Mesenchymal stem cell (in vitro differentiated cells and primary cell): ENCODE data around the gene TLE7.

Experiments used
- DNase-seq: peaks from one replicate; pipeline ENCODE4 v3.0.0-alpha.2; 2013
- H2AFZ ChIP-seq: one replicate; pipeline ENCODE4 v1.6.1; 2013; ENCODE audit warnings: low read depth, mild to moderate bottlenecking, control low read depth, inconsistent platforms, low read length, moderate library complexity
- H2AK5ac ChIP-seq: 2 replicates; pipeline ENCODE4 v1.6.1; 2013; ENCODE audit warnings: low read length, moderate library complexity, mild to moderate bottlenecking, inconsistent platforms; ENCODE audit not compliant: severe bottlenecking
- H2BK120ac ChIP-seq: one replicate; pipeline ENCODE4 v1.6.1; 2013; ENCODE audit warnings: low read depth, mild to moderate bottlenecking, inconsistent platforms, low read length, moderate library complexity
- H2BK12ac ChIP-seq, 2 experiments: one replicate each; pipeline ENCODE4 v1.6.1; 2013; ENCODE audit warnings: inconsistent platforms in 2 of 2, low read length in 2 of 2, mild to moderate bottlenecking in 2 of 2, moderate library complexity in 2 of 2, control low read depth in 1 of 2
- H2BK15ac ChIP-seq: one replicate; pipeline ENCODE4 v1.6.1; 2013; ENCODE audit warnings: mild to moderate bottlenecking, low read depth, inconsistent platforms; ENCODE audit not compliant: poor library complexity, severe bottlenecking
- H2BK5ac ChIP-seq: 2 replicates; pipeline ENCODE4 v1.6.1; 2013; ENCODE audit warnings: low read depth, mild to moderate bottlenecking, low read length, control low read depth, inconsistent platforms; ENCODE audit not compliant: poor library complexity, severe bottlenecking
- H3K14ac ChIP-seq, 2 experiments: one replicate each; pipeline ENCODE4 v1.6.1; 2013; ENCODE audit warnings: inconsistent platforms in 2 of 2, low read length in 2 of 2, control low read depth in 1 of 2, mild to moderate bottlenecking in 1 of 2, moderate library complexity in 1 of 2
- H3K18ac ChIP-seq, 2 experiments: one replicate each; pipeline ENCODE4 v1.6.1; 2013; ENCODE audit warnings: inconsistent platforms in 2 of 2, low read length in 2 of 2, control low read depth in 1 of 2, low read depth in 1 of 2, mild to moderate bottlenecking in 1 of 2
- H3K23ac ChIP-seq, 2 experiments: one replicate each; pipeline ENCODE4 v1.6.1; 2013; ENCODE audit warnings: inconsistent platforms in 2 of 2, low read length in 2 of 2, mild to moderate bottlenecking in 2 of 2, moderate library complexity in 2 of 2, control low read depth in 1 of 2
- H3K27ac ChIP-seq: 2 replicates; pipeline ENCODE4 v1.5.1; 2013; ENCODE audit warnings: mild to moderate bottlenecking, moderate library complexity, low read length, control low read depth, inconsistent platforms; ENCODE audit not compliant: poor library complexity, severe bottlenecking
- H3K27me3 ChIP-seq, 2 experiments: 2 replicates each; pipeline versions ENCODE4 v1.6.1 to v1.7.0; 2013; ENCODE audit warnings: low read length in 2 of 2, mild to moderate bottlenecking in 2 of 2, moderate library complexity in 2 of 2, control low read depth in 1 of 2, inconsistent platforms in 1 of 2; ENCODE audit not compliant: control insufficient read depth in 1 of 2, insufficient read depth in 1 of 2
- H3K36me3 ChIP-seq, 2 experiments: 2 replicates each; pipeline versions ENCODE4 v1.6.1 to v1.7.0; 2013; ENCODE audit warnings: low read length in 2 of 2, control low read depth in 1 of 2, inconsistent platforms in 1 of 2, low read depth in 1 of 2, mild to moderate bottlenecking in 1 of 2; ENCODE audit not compliant: insufficient read depth in 2 of 2, control insufficient read depth in 1 of 2
- H3K4ac ChIP-seq, 2 experiments: one replicate each; pipeline ENCODE4 v1.6.1; 2013; ENCODE audit warnings: inconsistent platforms in 2 of 2, low read length in 2 of 2, mild to moderate bottlenecking in 2 of 2, moderate library complexity in 2 of 2, control low read depth in 1 of 2, low read depth in 1 of 2
- H3K4me1 ChIP-seq: 2 replicates; pipeline ENCODE4 v1.6.1; 2013; ENCODE audit warnings: low read depth, low read length, control low read depth; ENCODE audit not compliant: control insufficient read depth, insufficient read depth
- H3K4me2 ChIP-seq: 2 replicates; pipeline ENCODE4 v1.6.1; 2013; ENCODE audit warnings: low read length, mild to moderate bottlenecking, inconsistent platforms; ENCODE audit not compliant: poor library complexity, severe bottlenecking
- H3K4me3 ChIP-seq, 2 experiments: 2 replicates each; pipeline versions ENCODE4 v1.5.1 to v1.7.0; 2013; ENCODE audit warnings: low read length in 2 of 2, mild to moderate bottlenecking in 2 of 2, control low read depth in 1 of 2, low read depth in 1 of 2; ENCODE audit not compliant: insufficient read depth in 1 of 2
- H3K79me1 ChIP-seq: replicated peaks from 2 replicates; pipeline ENCODE4 v1.6.1; 2013; ENCODE audit warnings: mild to moderate bottlenecking, control low read depth, low read length, inconsistent platforms; ENCODE audit not compliant: poor library complexity, severe bottlenecking
- H3K9ac ChIP-seq: 2 replicates; pipeline ENCODE4 v1.7.0; 2013; ENCODE audit warnings: mild to moderate bottlenecking, low read length, moderate library complexity
- H3K9me3 ChIP-seq: 2 replicates; pipeline ENCODE4 v1.7.0; 2013; ENCODE audit warnings: mild to moderate bottlenecking, low read length; ENCODE audit not compliant: control insufficient read depth
- H4K8ac ChIP-seq: one replicate; pipeline ENCODE4 v1.6.1; 2013; ENCODE audit warnings: inconsistent platforms, mild to moderate bottlenecking, low read length, moderate library complexity
- H4K91ac ChIP-seq: one replicate; pipeline ENCODE4 v1.6.1; 2013; ENCODE audit warnings: mild to moderate bottlenecking, low read length, inconsistent platforms
- WGBS: methylation state at CpG from one replicate; pipeline ENCODE4 v1.1.7; 2013; ENCODE audit warnings: mixed read lengths; 5-methylcytosine and 5-hydroxymethylcytosine counted together

Gene TLE7

DNA sequence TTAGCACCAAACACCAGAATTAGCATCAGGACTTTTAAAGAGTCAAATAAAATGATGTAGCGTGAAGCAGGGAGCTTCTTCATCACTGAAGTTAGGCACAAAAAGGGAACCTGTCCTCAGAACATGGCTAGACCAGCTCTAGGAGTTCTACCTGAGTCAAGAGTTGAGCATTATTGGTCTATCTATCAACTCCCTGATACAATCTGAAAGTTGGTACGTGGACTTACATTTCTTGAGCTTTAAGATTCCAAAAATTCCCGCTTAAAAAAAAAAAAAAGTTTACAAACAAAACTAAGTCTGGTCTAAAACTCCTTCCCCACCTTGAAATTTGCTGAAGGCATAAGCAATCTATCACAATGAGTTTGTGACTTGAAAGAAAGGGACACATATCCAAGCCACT, 12.3 kb downstream of the TLE7 start:
- Histone ChIP-seq H2BK15ac (no peak overlapping the region), H2AFZ (no peak overlapping the region), H3K9me3 (no peaks in the 10 kb centered on the region), H3K18ac (no peak overlapping the region), H3K4me3 (no peak overlapping the region), H3K27me3 (peaks cover 23 to 28% of the 10 kb centered on the region in 2 experiments), H4K8ac (no peak overlapping the region), H4K91ac (no peak overlapping the region), H2BK120ac (no peak overlapping the region), H3K23ac (no peak overlapping the region), H3K14ac (no peak overlapping the region), H3K4ac (no peak overlapping the region), H2BK12ac (no peak overlapping the region), H2AK5ac (no peak overlapping the region), H3K27ac (no peak overlapping the region), H3K4me1 (peaks cover 7% of the 10 kb centered on the region), H3K4me2 (no peak overlapping the region), H3K36me3 (no peaks in the 10 kb centered on the region), H3K79me1 (no peaks in the 10 kb centered on the region), H2BK5ac (no peak overlapping the region), H3K9ac (no peak overlapping the region)
- DNase-seq = no peak
- 74% methylated on average over 3 of the region's 3 CpGs for WGBS

DNA sequence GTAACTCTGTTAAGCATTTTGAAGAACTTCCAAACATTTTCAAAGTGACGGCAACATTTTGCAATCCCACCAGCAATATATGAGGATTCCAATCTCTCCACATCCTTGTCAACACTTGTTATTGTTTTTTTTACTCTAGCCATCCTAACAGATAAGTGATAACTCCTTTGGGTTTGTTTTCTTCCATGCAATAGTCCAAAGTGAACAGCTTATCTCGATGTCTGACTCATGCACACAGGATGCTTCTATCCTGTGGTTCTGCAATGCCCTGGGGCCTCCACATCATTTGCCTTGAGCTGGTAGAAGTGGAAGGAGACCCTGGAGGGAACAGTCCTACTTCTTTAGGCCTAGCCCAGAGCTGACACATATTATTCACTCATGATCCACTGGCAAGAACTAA, 13.0 kb downstream of the TLE7 start:
- H3K4me3 ChIP-seq = no peak overlapping the region
- H2AFZ ChIP-seq = no peak overlapping the region
- no peaks in the 10 kb centered on the region for H3K36me3 ChIP-seq
- H3K79me1 ChIP-seq = no peaks in the 10 kb centered on the region
- H4K8ac ChIP-seq = no peak overlapping the region
- H2BK12ac ChIP-seq = no peak overlapping the region
- H3K4me1 ChIP-seq = peaks cover 7% of the 10 kb centered on the region
- no peak overlapping the region for H3K4me2 ChIP-seq
- H4K91ac ChIP-seq = no peak overlapping the region
- H3K9me3 ChIP-seq = no peaks in the 10 kb centered on the region
- no peak overlapping the region for H2AK5ac ChIP-seq
- no peak overlapping the region for H2BK15ac ChIP-seq
- no peak overlapping the region for H3K27ac ChIP-seq
- H3K18ac ChIP-seq = no peak overlapping the region
- no peak overlapping the region for H2BK120ac ChIP-seq
- WGBS = 85% methylated on average over 2 of the region's 2 CpGs
- no peak overlapping the region for H3K23ac ChIP-seq
- no peak overlapping the region for H3K9ac ChIP-seq
- H3K27me3 ChIP-seq = peaks cover 30 to 34% of the 10 kb centered on the region in 2 experiments
- no peak for DNase-seq
- no peak overlapping the region for H2BK5ac ChIP-seq
- no peak overlapping the region for H3K4ac ChIP-seq
- no peak overlapping the region for H3K14ac ChIP-seq

- H3K27ac ChIP-seq = no peak overlapping the region
- no peak overlapping the region for H2BK15ac ChIP-seq
- H4K91ac ChIP-seq = no peak overlapping the region
- DNase-seq = no peak
- H4K8ac ChIP-seq = no peak overlapping the region
- no peak overlapping the region for H3K18ac ChIP-seq
- no peak overlapping the region for H2BK12ac ChIP-seq
- H3K27me3 ChIP-seq = peaks cover 33 to 34% of the 10 kb centered on the region in 2 experiments
- no peak overlapping the region for H2BK5ac ChIP-seq
- no peak overlapping the region for H2AFZ ChIP-seq
- H3K4me2 ChIP-seq = no peak overlapping the region
- no peak overlapping the region for H3K23ac ChIP-seq
- H3K79me1 ChIP-seq = no peaks in the 10 kb centered on the region
- no peak overlapping the region for H3K4ac ChIP-seq
- no peak overlapping the region for H2AK5ac ChIP-seq
- H3K4me3 ChIP-seq = no peak overlapping the region
- no peaks in the 10 kb centered on the region for H3K9me3 ChIP-seq
- H3K14ac ChIP-seq = no peak overlapping the region
- peaks cover 7% of the 10 kb centered on the region for H3K4me1 ChIP-seq
- no peaks in the 10 kb centered on the region for H3K36me3 ChIP-seq
- H3K9ac ChIP-seq = no peak overlapping the region
- H2BK120ac ChIP-seq = no peak overlapping the region
Measured at GRCh38 chr16:71428385-71428784, 13.5 kb downstream of the TLE7 start.

GRCh38 chr16:71426880-71427615, 14.8 kb downstream of the TLE7 start:
- 56% methylated on average over 9 of the region's 12 CpGs for WGBS
- H3K18ac ChIP-seq = no peak overlapping the region
- no peaks in the 10 kb centered on the region for H3K9me3 ChIP-seq
- H2BK15ac ChIP-seq = no peak overlapping the region
- no peak overlapping the region for H3K23ac ChIP-seq
- no peak overlapping the region for H3K4me2 ChIP-seq
- H3K36me3 ChIP-seq = no peaks in the 10 kb centered on the region
- H3K4ac ChIP-seq = no peak overlapping the region
- no peak for DNase-seq
- H2BK120ac ChIP-seq = no peak overlapping the region
- H3K27me3 ChIP-seq = peaks cover 33 to 34% of the 10 kb centered on the region in 2 experiments
- peaks cover 7% of the 10 kb centered on the region for H3K4me1 ChIP-seq
- H3K79me1 ChIP-seq = no peaks in the 10 kb centered on the region
- H3K27ac ChIP-seq = no peak overlapping the region
- no peak overlapping the region for H2AK5ac ChIP-seq
- H3K4me3 ChIP-seq = peak overlapping the region in 1 of 2 experiments; percentile 66
- no peak overlapping the region for H4K91ac ChIP-seq
- no peak overlapping the region for H2AFZ ChIP-seq
- no peak overlapping the region for H2BK12ac ChIP-seq
- H3K9ac ChIP-seq = no peak overlapping the region
- no peak overlapping the region for H2BK5ac ChIP-seq
- no peak overlapping the region for H3K14ac ChIP-seq
- H4K8ac ChIP-seq = no peak overlapping the region
